ENCODE data around the gene CRHR1.

- TF ChIP-seq, protein P1, sequence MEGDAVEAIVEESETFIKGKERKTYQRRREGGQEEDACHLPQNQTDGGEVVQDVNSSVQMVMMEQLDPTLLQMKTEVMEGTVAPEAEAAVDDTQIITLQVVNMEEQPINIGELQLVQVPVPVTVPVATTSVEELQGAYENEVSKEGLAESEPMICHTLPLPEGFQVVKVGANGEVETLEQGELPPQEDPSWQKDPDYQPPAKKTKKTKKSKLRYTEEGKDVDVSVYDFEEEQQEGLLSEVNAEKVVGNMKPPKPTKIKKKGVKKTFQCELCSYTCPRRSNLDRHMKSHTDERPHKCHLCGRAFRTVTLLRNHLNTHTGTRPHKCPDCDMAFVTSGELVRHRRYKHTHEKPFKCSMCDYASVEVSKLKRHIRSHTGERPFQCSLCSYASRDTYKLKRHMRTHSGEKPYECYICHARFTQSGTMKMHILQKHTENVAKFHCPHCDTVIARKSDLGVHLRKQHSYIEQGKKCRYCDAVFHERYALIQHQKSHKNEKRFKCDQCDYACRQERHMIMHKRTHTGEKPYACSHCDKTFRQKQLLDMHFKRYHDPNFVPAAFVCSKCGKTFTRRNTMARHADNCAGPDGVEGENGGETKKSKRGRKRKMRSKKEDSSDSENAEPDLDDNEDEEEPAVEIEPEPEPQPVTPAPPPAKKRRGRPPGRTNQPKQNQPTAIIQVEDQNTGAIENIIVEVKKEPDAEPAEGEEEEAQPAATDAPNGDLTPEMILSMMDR (IDR thresholded peaks at IDR 0.05), result no peak
- no peak for TF ChIP-seq POLR2AphosphoS5 (IDR thresholded peaks at IDR 0.05)
- TF ChIP-seq POLR2A (IDR thresholded peaks at IDR 0.05), result no peak
Measured at GRCh38 chr17:45808845-45809244, 24.7 kb downstream of the CRHR1 start.
